ENCODE results near the gene TAF6L. TPM values are rescaled to one million over a fixed set of nuclear protein-coding genes. Genes with fewer than 3 reads are reported as not detected.
A peak's percentile ranks its signal among the peaks of the same experiment; 100 is the strongest.

TAF6L gene
- total and polyA plus RNA-seq, 9 of the 15 experiments (the other 6 are each of a cell fraction or from before 2014, with no cell fraction given): 0.04 to 45.5 (median 20.8) TPM

DNA sequence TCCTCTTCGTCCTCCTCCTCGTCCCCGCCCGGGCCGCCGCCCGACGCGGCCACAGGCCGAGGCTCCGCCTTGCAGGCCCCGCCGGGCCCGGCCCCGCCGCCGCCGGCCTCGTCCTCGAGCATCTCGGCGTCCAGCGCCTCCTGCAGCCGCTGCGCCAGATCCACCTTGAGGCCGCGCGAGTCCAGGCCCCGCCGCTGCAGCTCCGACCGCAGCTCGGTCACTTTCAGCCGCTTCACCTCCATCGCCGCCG, 44.4 kb upstream of the TAF6L start:
- CTCF ChIA-PET (ENCODE audit: low intra/inter-chr PET ratio): interaction anchor here (0.7 kb wide), 1 partner anchor 35 kb away, joined by 3 read pairs; the partner anchor contains the start of gene POLR2G
- BruUV-seq (replicated peaks): no TSS peak
- no peaks in the 10 kb centered on the region for H3K9me1 ChIP-seq (ENCODE audit: control insufficient read depth, insufficient read depth, low read length)
- peak overlapping the region; percentile 98 to 100 for H3K9ac ChIP-seq (ENCODE audit: insufficient read depth in 1 of 2, low read depth in 2 of 2, low read length in 2 of 2)
- H2AFZ ChIP-seq (ENCODE audit: low read depth, low read length): peak overlapping the region; percentile 42; the same call in 1 of the 2 replicates
- H3K4me1 ChIP-seq (replicated peaks in 1 of 2; ENCODE audit: control insufficient read depth in 2 of 2, insufficient read depth in 2 of 2, low read length in 2 of 2): peaks cover 13 to 19% of the 10 kb centered on the region in 2 experiments; a peak in 4 of 5 replicates
- peaks cover 80% of the 10 kb centered on the region for H3K79me2 ChIP-seq (ENCODE audit: control insufficient read depth, insufficient read depth, low read length)
- H3K4me3 ChIP-seq: peak overlapping the region; percentile 90
- DNase-seq (ENCODE audit: extremely low read depth in 1 of 4, low spot score in 3 of 4) (peak in 1 of 4 experiments; percentile 73), ATAC-seq (peak; percentile 45; the same call in 2 of the 3 replicates), FAIRE-seq (no peak)
- H3K9me3 ChIP-seq (replicated peaks; ENCODE audit: control insufficient read depth, insufficient read depth, low read depth, low read length): no peaks in the 10 kb centered on the region
- H3K4me2 ChIP-seq (ENCODE audit: insufficient read depth, low read length): peak overlapping the region; percentile 100; the same call in 1 of the 2 replicates
- H3K27ac ChIP-seq (ENCODE audit: extremely low read depth, low read depth, low read length): peak overlapping the region; percentile 99
- WGBS (ENCODE audit: insufficient coverage, low coverage, missing lambda C conversion rate): 0% methylated on average over 3 of the region's 37 CpGs
- peaks cover 56% of the 10 kb centered on the region for H3K36me3 ChIP-seq (ENCODE audit: control insufficient read depth, insufficient read depth, low read length)
- no peaks in the 10 kb centered on the region for H3K27me3 ChIP-seq (ENCODE audit: control insufficient read depth in 2 of 2, insufficient read depth in 2 of 2, low read length in 2 of 2)
- H4K20me1 ChIP-seq (replicated peaks; ENCODE audit: control insufficient read depth, insufficient read depth, low read length): peaks cover 6% of the 10 kb centered on the region; the same call in 1 of the 2 replicates
- intact Hi-C loops (cut with micrococcal nuclease): loop anchor here (1.0 to 10.0 kb wide), 7 partner anchors 20 to 135 kb away; partner anchors contain the start of genes BSCL2, GNG3, POLR2G and TMEM179B
- in situ Hi-C loops (cut with MboI): no loop called here
- POLR2A ChIA-PET: interaction anchor here (0.5 to 4.5 kb wide), 23 partner anchors 9 to 180 kb away, joined by 3 to 31 read pairs (median 5); partner anchors contain the start of genes AHNAK, BSCL2, C11orf98 and CSKMT
- TF ChIP-seq ZC3H11A (IDR thresholded peaks at IDR 0.05; ENCODE audit: low read depth, low read length): no peak
- peak in 1 of 2 experiments; percentile 60; a peak in 1 of 4 replicates for TF ChIP-seq NONO (IDR thresholded peaks at IDR 0.05; ENCODE audit: low read depth in 2 of 2, low read length in 1 of 2)
- TF ChIP-seq, protein P1, sequence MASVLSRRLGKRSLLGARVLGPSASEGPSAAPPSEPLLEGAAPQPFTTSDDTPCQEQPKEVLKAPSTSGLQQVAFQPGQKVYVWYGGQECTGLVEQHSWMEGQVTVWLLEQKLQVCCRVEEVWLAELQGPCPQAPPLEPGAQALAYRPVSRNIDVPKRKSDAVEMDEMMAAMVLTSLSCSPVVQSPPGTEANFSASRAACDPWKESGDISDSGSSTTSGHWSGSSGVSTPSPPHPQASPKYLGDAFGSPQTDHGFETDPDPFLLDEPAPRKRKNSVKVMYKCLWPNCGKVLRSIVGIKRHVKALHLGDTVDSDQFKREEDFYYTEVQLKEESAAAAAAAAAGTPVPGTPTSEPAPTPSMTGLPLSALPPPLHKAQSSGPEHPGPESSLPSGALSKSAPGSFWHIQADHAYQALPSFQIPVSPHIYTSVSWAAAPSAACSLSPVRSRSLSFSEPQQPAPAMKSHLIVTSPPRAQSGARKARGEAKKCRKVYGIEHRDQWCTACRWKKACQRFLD (CRISPR knock-in tag; IDR thresholded peaks at IDR 0.05): peak; percentile 45; the same call in 1 of the 2 replicates
- no peak for TF ChIP-seq MTA2 (IDR thresholded peaks at IDR 0.05; ENCODE audit: low read depth)
- no peak for TF ChIP-seq FOSL1 (tag; conservative IDR thresholded peaks at IDR 0.05)
- TF ChIP-seq, protein P2, sequence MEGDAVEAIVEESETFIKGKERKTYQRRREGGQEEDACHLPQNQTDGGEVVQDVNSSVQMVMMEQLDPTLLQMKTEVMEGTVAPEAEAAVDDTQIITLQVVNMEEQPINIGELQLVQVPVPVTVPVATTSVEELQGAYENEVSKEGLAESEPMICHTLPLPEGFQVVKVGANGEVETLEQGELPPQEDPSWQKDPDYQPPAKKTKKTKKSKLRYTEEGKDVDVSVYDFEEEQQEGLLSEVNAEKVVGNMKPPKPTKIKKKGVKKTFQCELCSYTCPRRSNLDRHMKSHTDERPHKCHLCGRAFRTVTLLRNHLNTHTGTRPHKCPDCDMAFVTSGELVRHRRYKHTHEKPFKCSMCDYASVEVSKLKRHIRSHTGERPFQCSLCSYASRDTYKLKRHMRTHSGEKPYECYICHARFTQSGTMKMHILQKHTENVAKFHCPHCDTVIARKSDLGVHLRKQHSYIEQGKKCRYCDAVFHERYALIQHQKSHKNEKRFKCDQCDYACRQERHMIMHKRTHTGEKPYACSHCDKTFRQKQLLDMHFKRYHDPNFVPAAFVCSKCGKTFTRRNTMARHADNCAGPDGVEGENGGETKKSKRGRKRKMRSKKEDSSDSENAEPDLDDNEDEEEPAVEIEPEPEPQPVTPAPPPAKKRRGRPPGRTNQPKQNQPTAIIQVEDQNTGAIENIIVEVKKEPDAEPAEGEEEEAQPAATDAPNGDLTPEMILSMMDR (IDR thresholded peaks at IDR 0.05 in 2 of 3, conservative IDR thresholded peaks at IDR 0.05 in 1 of 3; ENCODE audit: insufficient read depth in 2 of 3, low read depth in 1 of 3, low read length in 3 of 3): peak in 1 of 3 experiments; percentile 40; a peak in 2 of 6 replicates
- TF ChIP-seq ZNF384 (IDR thresholded peaks at IDR 0.05; ENCODE audit: low read depth, low read length): no peak
- peak; percentile 79; the same call in 1 of the 2 replicates for TF ChIP-seq SMAD4 (CRISPR knock-in tag; conservative IDR thresholded peaks at IDR 0.05)
- TF ChIP-seq SMARCA5 (IDR thresholded peaks at IDR 0.05): no peak
- peak; percentile 72 for TF ChIP-seq SAP30 (IDR thresholded peaks at IDR 0.05; ENCODE audit: borderline replicate concordance, insufficient read depth, low read depth, low read length, poor library complexity, severe bottlenecking)
- no peak for TF ChIP-seq RAD21 (CRISPR knock-in tag; conservative IDR thresholded peaks at IDR 0.05 in 1 of 2, IDR thresholded peaks at IDR 0.05 in 1 of 2)
- TF ChIP-seq MCM7 (IDR thresholded peaks at IDR 0.05): no peak
- TF ChIP-seq, protein P3, sequence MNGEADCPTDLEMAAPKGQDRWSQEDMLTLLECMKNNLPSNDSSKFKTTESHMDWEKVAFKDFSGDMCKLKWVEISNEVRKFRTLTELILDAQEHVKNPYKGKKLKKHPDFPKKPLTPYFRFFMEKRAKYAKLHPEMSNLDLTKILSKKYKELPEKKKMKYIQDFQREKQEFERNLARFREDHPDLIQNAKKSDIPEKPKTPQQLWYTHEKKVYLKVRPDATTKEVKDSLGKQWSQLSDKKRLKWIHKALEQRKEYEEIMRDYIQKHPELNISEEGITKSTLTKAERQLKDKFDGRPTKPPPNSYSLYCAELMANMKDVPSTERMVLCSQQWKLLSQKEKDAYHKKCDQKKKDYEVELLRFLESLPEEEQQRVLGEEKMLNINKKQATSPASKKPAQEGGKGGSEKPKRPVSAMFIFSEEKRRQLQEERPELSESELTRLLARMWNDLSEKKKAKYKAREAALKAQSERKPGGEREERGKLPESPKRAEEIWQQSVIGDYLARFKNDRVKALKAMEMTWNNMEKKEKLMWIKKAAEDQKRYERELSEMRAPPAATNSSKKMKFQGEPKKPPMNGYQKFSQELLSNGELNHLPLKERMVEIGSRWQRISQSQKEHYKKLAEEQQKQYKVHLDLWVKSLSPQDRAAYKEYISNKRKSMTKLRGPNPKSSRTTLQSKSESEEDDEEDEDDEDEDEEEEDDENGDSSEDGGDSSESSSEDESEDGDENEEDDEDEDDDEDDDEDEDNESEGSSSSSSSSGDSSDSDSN (IDR thresholded peaks at IDR 0.05; ENCODE audit: borderline replicate concordance in 1 of 2, low read depth in 2 of 2, low read length in 2 of 2): peak; percentile 48 to 83; a peak in 3 of 4 replicates
